Esophagus muscularis mucosa (tissue), 3 donors: ENCODE measurements around the gene SMS.

Experiments used
- EP300 ChIP-seq: sonication (generic); formaldehyde crosslinking; IDR thresholded peaks from one replicate; pipeline ENCODE4 v1.6.1; 2017; ENCODE audit warnings: antibody characterized with exemption
- TF ChIP-seq, protein P1 (sequence below), 3 experiments: fragments of 200-600 bp in 2 of 3; fragments of 450-650 bp in 1 of 3; sonication (generic) in 2 of 3; IDR thresholded peaks; one replicate each; pipeline ENCODE4 v1.5.1; 2017 to 2019; ENCODE audit warnings: antibody characterized with exemption in 3 of 3, mild to moderate bottlenecking in 2 of 3, moderate library complexity in 1 of 3

GRCh38 chrX:21959362-21960051 lies 19.0 kb downstream of the SMS start:
- no peak for TF ChIP-seq EP300
- TF ChIP-seq, protein P1, sequence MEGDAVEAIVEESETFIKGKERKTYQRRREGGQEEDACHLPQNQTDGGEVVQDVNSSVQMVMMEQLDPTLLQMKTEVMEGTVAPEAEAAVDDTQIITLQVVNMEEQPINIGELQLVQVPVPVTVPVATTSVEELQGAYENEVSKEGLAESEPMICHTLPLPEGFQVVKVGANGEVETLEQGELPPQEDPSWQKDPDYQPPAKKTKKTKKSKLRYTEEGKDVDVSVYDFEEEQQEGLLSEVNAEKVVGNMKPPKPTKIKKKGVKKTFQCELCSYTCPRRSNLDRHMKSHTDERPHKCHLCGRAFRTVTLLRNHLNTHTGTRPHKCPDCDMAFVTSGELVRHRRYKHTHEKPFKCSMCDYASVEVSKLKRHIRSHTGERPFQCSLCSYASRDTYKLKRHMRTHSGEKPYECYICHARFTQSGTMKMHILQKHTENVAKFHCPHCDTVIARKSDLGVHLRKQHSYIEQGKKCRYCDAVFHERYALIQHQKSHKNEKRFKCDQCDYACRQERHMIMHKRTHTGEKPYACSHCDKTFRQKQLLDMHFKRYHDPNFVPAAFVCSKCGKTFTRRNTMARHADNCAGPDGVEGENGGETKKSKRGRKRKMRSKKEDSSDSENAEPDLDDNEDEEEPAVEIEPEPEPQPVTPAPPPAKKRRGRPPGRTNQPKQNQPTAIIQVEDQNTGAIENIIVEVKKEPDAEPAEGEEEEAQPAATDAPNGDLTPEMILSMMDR (IDR thresholded peaks at IDR 0.05): no peak
